Activated T-helper 17 cell treated with anti-CD3 and anti-CD28 coated beads, Interleukin-2, amount 50 U/mL, for 72 hours (primary cell): ENCODE results near the gene EMILIN2. TPM values are rescaled to one million over a fixed set of nuclear protein-coding genes. Genes with fewer than 3 reads are reported as not detected.

ENCODE experiments used
- ATAC-seq: fragments of 150-1000 bp; cut with Tn5 transposase; replicated peaks from 2 replicates; pipeline ENCODE4 v1.10.0; 2021; ENCODE audit warnings: mild to moderate bottlenecking, moderate library complexity
- H3K27ac Mint-ChIP-seq: one replicate; pipeline ENCODE4 v1.8.0; 2022; ENCODE audit warnings: mixed read lengths
- H3K27me3 Mint-ChIP-seq: one replicate; pipeline ENCODE4 v1.8.0; 2022; ENCODE audit warnings: mixed read lengths
- H3K36me3 Mint-ChIP-seq: one replicate; pipeline ENCODE4 v1.8.0; 2022; ENCODE audit warnings: low read depth, mild to moderate bottlenecking, mixed read lengths
- H3K4me1 Mint-ChIP-seq: one replicate; pipeline ENCODE4 v1.8.0; 2022; ENCODE audit warnings: mixed read lengths
- H3K4me3 Mint-ChIP-seq: one replicate; pipeline ENCODE4 v1.8.0; 2022; ENCODE audit warnings: mild to moderate bottlenecking, mixed read lengths
- H3K9me3 Mint-ChIP-seq: one replicate; pipeline ENCODE4 v1.8.0; 2022; ENCODE audit warnings: mixed read lengths
- total RNA-seq, 2 donors: library from RNA; stranded (reverse); gene quantifications; one replicate each; pipeline ENCODE4 v1.2.3, GENCODE V29; 2022

The EMILIN2 gene
- total RNA-seq, 2 donors from 2014 or later: 20.7 to 28.8 TPM

GRCh38 chr18:2939317-2939716 lies 92.5 kb downstream of the EMILIN2 start:
- Mint-ChIP-seq H3K4me1 (peaks cover 14% of the 10 kb centered on the region), H3K27me3 (no peaks in the 10 kb centered on the region), H3K27ac (peak overlapping the region; percentile 90), H3K36me3 (peaks cover 93% of the 10 kb centered on the region), H3K9me3 (no peaks in the 10 kb centered on the region), H3K4me3 (no peak overlapping the region)
- no peak for ATAC-seq

GRCh38 chr18:2948038-2948437 lies 101.2 kb downstream of the EMILIN2 start:
- Mint-ChIP-seq H3K27ac (no peak overlapping the region), H3K36me3 (peaks cover 92% of the 10 kb centered on the region), H3K4me1 (peaks cover 17% of the 10 kb centered on the region), H3K4me3 (peak overlapping the region; percentile 17), H3K9me3 (no peaks in the 10 kb centered on the region), H3K27me3 (no peaks in the 10 kb centered on the region)
- peak; percentile 51 for ATAC-seq

GRCh38 chr18:2952605-2953004 lies 105.8 kb downstream of the EMILIN2 start:
- no peak for ATAC-seq
- peak overlapping the region; percentile 28 for H3K27ac Mint-ChIP-seq
- H3K27me3 Mint-ChIP-seq: no peaks in the 10 kb centered on the region
- peaks cover 36% of the 10 kb centered on the region for H3K4me1 Mint-ChIP-seq
- H3K9me3 Mint-ChIP-seq: no peaks in the 10 kb centered on the region
- H3K4me3 Mint-ChIP-seq: no peak overlapping the region
- peaks cover 100% of the 10 kb centered on the region for H3K36me3 Mint-ChIP-seq

- Mint-ChIP-seq H3K27ac (peak overlapping the region; percentile 43), H3K27me3 (no peaks in the 10 kb centered on the region)
- ATAC-seq: no peak
These were observed 107.3 kb downstream of the EMILIN2 start for GRCh38 chr18:2953935-2954653.

GRCh38 chr18:2954869-2955645 lies 108.3 kb downstream of the EMILIN2 start:
- H3K27ac Mint-ChIP-seq: peak overlapping the region; percentile 95
- H3K4me3 Mint-ChIP-seq: peak overlapping the region; percentile 88
- H3K36me3 Mint-ChIP-seq: peaks cover 99% of the 10 kb centered on the region
- no peaks in the 10 kb centered on the region for H3K9me3 Mint-ChIP-seq
- no peaks in the 10 kb centered on the region for H3K27me3 Mint-ChIP-seq
- ATAC-seq: no peak
- H3K4me1 Mint-ChIP-seq: peaks cover 38% of the 10 kb centered on the region

More at GRCh38 chr18:2953935-2954653, 107.3 kb downstream of the EMILIN2 start:
- no peak overlapping the region for H3K4me3 Mint-ChIP-seq
- peaks cover 99% of the 10 kb centered on the region for H3K36me3 Mint-ChIP-seq
- H3K4me1 Mint-ChIP-seq: peaks cover 43% of the 10 kb centered on the region
- no peaks in the 10 kb centered on the region for H3K9me3 Mint-ChIP-seq

- H3K27me3 Mint-ChIP-seq: no peaks in the 10 kb centered on the region
- peak overlapping the region; percentile 88 for H3K4me3 Mint-ChIP-seq
- ATAC-seq: peak; percentile 18
- no peaks in the 10 kb centered on the region for H3K9me3 Mint-ChIP-seq
- peaks cover 99% of the 10 kb centered on the region for H3K36me3 Mint-ChIP-seq
- H3K27ac Mint-ChIP-seq: peak overlapping the region; percentile 95
- H3K4me1 Mint-ChIP-seq: peaks cover 43% of the 10 kb centered on the region
These were observed 109.2 kb downstream of the EMILIN2 start for GRCh38 chr18:2956056-2956455.

- peaks cover 52% of the 10 kb centered on the region for H3K4me1 Mint-ChIP-seq
- H3K27ac Mint-ChIP-seq: peak overlapping the region; percentile 90
- H3K4me3 Mint-ChIP-seq: peak overlapping the region; percentile 88
- H3K36me3 Mint-ChIP-seq: peaks cover 86% of the 10 kb centered on the region
- peak; percentile 43 for ATAC-seq
- no peaks in the 10 kb centered on the region for H3K27me3 Mint-ChIP-seq
- H3K9me3 Mint-ChIP-seq: no peaks in the 10 kb centered on the region
These were observed 112.1 kb downstream of the EMILIN2 start for GRCh38 chr18:2958819-2959298.

GRCh38 chr18:2959341-2959740 lies 112.5 kb downstream of the EMILIN2 start:
- H3K36me3 Mint-ChIP-seq: peaks cover 85% of the 10 kb centered on the region

GRCh38 chr18:2960983-2961696 lies 114.3 kb downstream of the EMILIN2 start:
- peak overlapping the region; percentile 88 for H3K4me3 Mint-ChIP-seq
- peak overlapping the region; percentile 90 for H3K27ac Mint-ChIP-seq
- peaks cover 54% of the 10 kb centered on the region for H3K4me1 Mint-ChIP-seq
- peak; percentile 42 for ATAC-seq
- peaks cover 80% of the 10 kb centered on the region for H3K36me3 Mint-ChIP-seq
- H3K27me3 Mint-ChIP-seq: no peaks in the 10 kb centered on the region
- peaks cover 4% of the 10 kb centered on the region for H3K9me3 Mint-ChIP-seq

More at GRCh38 chr18:2959341-2959740, 112.5 kb downstream of the EMILIN2 start:
- H3K4me1 Mint-ChIP-seq: peaks cover 53% of the 10 kb centered on the region
- no peaks in the 10 kb centered on the region for H3K27me3 Mint-ChIP-seq
- H3K4me3 Mint-ChIP-seq: peak overlapping the region; percentile 88
- H3K27ac Mint-ChIP-seq: peak overlapping the region; percentile 90
- no peak for ATAC-seq
- no peaks in the 10 kb centered on the region for H3K9me3 Mint-ChIP-seq

- H3K36me3 Mint-ChIP-seq: peaks cover 78% of the 10 kb centered on the region
- no peaks in the 10 kb centered on the region for H3K27me3 Mint-ChIP-seq
- peaks cover 55% of the 10 kb centered on the region for H3K4me1 Mint-ChIP-seq
- H3K27ac Mint-ChIP-seq: peak overlapping the region; percentile 90
- peak overlapping the region; percentile 88 for H3K4me3 Mint-ChIP-seq
- peaks cover 4% of the 10 kb centered on the region for H3K9me3 Mint-ChIP-seq
- ATAC-seq: peak; percentile 24
These were observed 115.0 kb downstream of the EMILIN2 start for GRCh38 chr18:2961821-2962220.

GRCh38 chr18:2963048-2963447 lies 116.2 kb downstream of the EMILIN2 start:
- Mint-ChIP-seq H3K4me3 (peak overlapping the region; percentile 88), H3K4me1 (peaks cover 49% of the 10 kb centered on the region), H3K36me3 (peaks cover 74% of the 10 kb centered on the region), H3K27ac (peak overlapping the region; percentile 90), H3K9me3 (peaks cover 4% of the 10 kb centered on the region), H3K27me3 (no peaks in the 10 kb centered on the region)
- ATAC-seq: peak; percentile 27

GRCh38 chr18:2964361-2965010 lies 117.7 kb downstream of the EMILIN2 start:
- Mint-ChIP-seq H3K27ac (peak overlapping the region; percentile 88), H3K4me3 (peak overlapping the region; percentile 88), H3K4me1 (peaks cover 56% of the 10 kb centered on the region), H3K36me3 (peaks cover 74% of the 10 kb centered on the region), H3K27me3 (no peaks in the 10 kb centered on the region), H3K9me3 (peaks cover 4% of the 10 kb centered on the region)
- ATAC-seq: no peak
